Panc1 (cell line): ENCODE measurements around the gene MOV10. TPM values are rescaled to one million over a fixed set of nuclear protein-coding genes. Genes with fewer than 3 reads are reported as not detected.

Source experiments
- ATAC-seq: fragments of 200-7000 bp; cut with Tn5 transposase; 2 replicates; pipeline ENCODE4 v1.9.1; 2020; ENCODE audit warnings: mild to moderate bottlenecking, moderate library complexity
- BruUV-seq: library from RNA; stranded (reverse); fragments of 400-500 nt; replicated peaks from 2 replicates; lab custom pipeline; 2021; lab: Mats Ljungman, UMichigan
- CTCF ChIA-PET: fragments of 300-600 bp; sonication (Branson Sonifier 250); formaldehyde crosslinking; loops from one replicate; lab custom pipeline; 2022; ENCODE audit warnings: antibody characterized with exemption; lab: Charles Lee
- POLR2A ChIA-PET: fragments of 300-600 bp; sonication (Branson Sonifier 250); formaldehyde crosslinking; loops from one replicate; lab custom pipeline; 2022; ENCODE audit warnings: antibody characterized with exemption; lab: Charles Lee
- DNase-seq: peaks from one replicate; pipeline ENCODE4 v3.0.0-alpha.2; 2010; ENCODE audit warnings: low read depth, low spot score
- H3K27ac ChIP-seq: 2 replicates; pipeline ENCODE4 v1.5.1; 2011; ENCODE audit warnings: mild to moderate bottlenecking, low read length, inconsistent platforms
- H3K27me3 ChIP-seq: fragments of 200-500 bp; sonication (Bioruptor generic); 2 replicates; pipeline ENCODE4 v1.6.0; 2014; ENCODE audit warnings: low read length, inconsistent platforms; ENCODE audit not compliant: control insufficient read depth, insufficient read depth
- H3K36me3 ChIP-seq: fragments of 200-500 bp; sonication (Bioruptor generic); 2 replicates; pipeline ENCODE4 v1.5.1; 2014; ENCODE audit warnings: inconsistent platforms, mild to moderate bottlenecking, low read length, moderate library complexity; ENCODE audit not compliant: control insufficient read depth, insufficient read depth
- H3K4me1 ChIP-seq: 2 replicates; pipeline ENCODE4 v1.5.1; 2011; ENCODE audit warnings: inconsistent platforms, mild to moderate bottlenecking, low read length, moderate library complexity; ENCODE audit not compliant: control insufficient read depth, insufficient read depth
- H3K4me3 ChIP-seq, 2 experiments: 2 replicates each; pipeline ENCODE4 v1.5.1; 2011 to 2012; ENCODE audit warnings: low read depth in 2 of 2, low read length in 2 of 2, mild to moderate bottlenecking in 2 of 2, inconsistent platforms in 1 of 2, moderate library complexity in 1 of 2
- H3K9me3 ChIP-seq: fragments of 200-500 bp; sonication (Bioruptor generic); 2 replicates; pipeline ENCODE4 v1.5.1; 2014; ENCODE audit warnings: low read depth, mild to moderate bottlenecking, inconsistent platforms, low read length, moderate library complexity; ENCODE audit not compliant: control insufficient read depth, insufficient read depth
- CTCF ChIP-seq: fragments of 450-650 bp; IDR thresholded peaks from 2 replicates; pipeline ENCODE4 v1.5.1; 2017; ENCODE audit warnings: mild to moderate bottlenecking
- POLR2AphosphoS5 ChIP-seq: IDR thresholded peaks from 2 replicates; pipeline ENCODE4 v1.6.1; 2012; ENCODE audit warnings: mild to moderate bottlenecking, low read depth, low read length, moderate library complexity
- REST ChIP-seq, 2 experiments: IDR thresholded peaks; 2 replicates each; pipeline ENCODE4 v1.6.1; 2011 to 2012; ENCODE audit warnings: low read depth in 2 of 2, control low read depth in 1 of 2, low read length in 1 of 2, mild to moderate bottlenecking in 1 of 2, moderate library complexity in 1 of 2; ENCODE audit not compliant: insufficient read depth in 1 of 2
- SIN3A ChIP-seq: IDR thresholded peaks from 2 replicates; pipeline ENCODE4 v1.6.1; 2012; ENCODE audit warnings: low read depth, mild to moderate bottlenecking, low read length, moderate library complexity, borderline replicate concordance; ENCODE audit not compliant: insufficient read depth
- TCF7L2 ChIP-seq: IDR thresholded peaks from 2 replicates; pipeline ENCODE4 v1.6.1; 2011; ENCODE audit warnings: mild to moderate bottlenecking, low read depth, low read length, inconsistent platforms
- in situ Hi-C: cut with HindIII; loops from 2 replicates; pipeline ENCODE4 v1.10.0; 2016; ENCODE audit warnings: low sequenced_read_pairs, low pct_unique_long_range_greater_than_20kb
- intact Hi-C: fragments of 100-400 bp; cut with micrococcal nuclease; formaldehyde crosslinking; loops from one replicate; pipeline ENCODE4 v1.10.0; 2022; ENCODE audit not compliant: unreplicated experiment
- total RNA-seq: library from RNA; stranded (reverse); gene quantifications from one replicate; pipeline ENCODE4 v1.2.1, GENCODE V29; 2021; ENCODE audit not compliant: unreplicated experiment

Gene MOV10
- total RNA-seq, 1 experiment from 2014 or later: 106 TPM

- H3K4me3 ChIP-seq: peak overlapping the region in 1 of 2 experiments; percentile 73; a peak in 2 of 4 replicates
- H3K4me1 ChIP-seq: peaks cover 24% of the 10 kb centered on the region
- no peak for TF ChIP-seq REST (IDR thresholded peaks at IDR 0.05; ENCODE audit: insufficient read depth in 1 of 2, low read depth in 2 of 2, low read length in 1 of 2)
- TF ChIP-seq CTCF: no peak
- TF ChIP-seq TCF7L2: no peak
- no peak for TF ChIP-seq POLR2AphosphoS5
- TF ChIP-seq SIN3A: no peak
- DNase-seq (no peak), ATAC-seq (no peak)
- POLR2A ChIA-PET: no interaction called here
- in situ Hi-C loops: no loop called here
- H3K36me3 ChIP-seq: no peaks in the 10 kb centered on the region; the same call in 1 of the 2 replicates
- no TSS peak for BruUV-seq
- no peaks in the 10 kb centered on the region for H3K9me3 ChIP-seq
- H3K27ac ChIP-seq: peak overlapping the region; percentile 34; the same call in 1 of the 2 replicates
- CTCF ChIA-PET: no interaction called here
- intact Hi-C loops: no loop called here
- H3K27me3 ChIP-seq: no peaks in the 10 kb centered on the region
Observed at GRCh38 chr1:112676543-112676942, 2.1 kb downstream of the MOV10 start.

- intact Hi-C loops: no loop called here
- ATAC-seq: no peak
- TF ChIP-seq SIN3A (no peak), CTCF (no peak)
- Histone ChIP-seq H3K9me3 (no peaks in the 10 kb centered on the region), H3K27ac (no peak overlapping the region), H3K36me3 (no peaks in the 10 kb centered on the region; the same call in 1 of the 2 replicates), H3K27me3 (no peaks in the 10 kb centered on the region), H3K4me3 (no peak overlapping the region), H3K4me1 (peaks cover 20% of the 10 kb centered on the region)
- POLR2A ChIA-PET: no interaction called here
- CTCF ChIA-PET: no interaction called here
- no peak for DNase-seq
- in situ Hi-C loops: no loop called here
- BruUV-seq: no TSS peak
Observed at GRCh38 chr1:112677501-112677900, 3.0 kb downstream of the MOV10 start.
